SIG-M5 treated with dmso at 0.1 percent for 504 hours (cell line): Measurements from ENCODE around the gene ALKBH5.
"Not testable (repeated sequence)": the region's sequence is repeated elsewhere in the genome, so short reads cannot be mapped to it uniquely, and the experiment has no call there.

ENCODE experiments used
- DNase-seq: peaks from one replicate; lab custom pipeline; 2025; ENCODE audit not compliant: unreplicated experiment; lab: John Stamatoyannopoulos, UW

The ALKBH5 gene

GRCh38 chr17:18216906-18217305, 33.3 kb downstream of the ALKBH5 start:
- DNase-seq = not testable (repeated sequence)

GRCh38 chr17:18217412-18218015, 33.9 kb downstream of the ALKBH5 start:
- DNase-seq = peak; percentile 21

- no peak for DNase-seq
Measured at GRCh38 chr17:18218756-18219415, 35.3 kb downstream of the ALKBH5 start.

- no peak for DNase-seq
Measured at GRCh38 chr17:18224053-18224386, 40.4 kb downstream of the ALKBH5 start.

GRCh38 chr17:18224387-18225120, 40.9 kb downstream of the ALKBH5 start:
- DNase-seq = no peak

- DNase-seq = peak; percentile 83
Measured at GRCh38 chr17:18225121-18225641, 41.6 kb downstream of the ALKBH5 start, which contains the start of gene LLGL1. LLGL1 (plus strand) TSS chr17:18225635; CDS start chr17:18225683, 48 bp downstream.

GRCh38 chr17:18225642-18226283, 42.1 kb downstream of the ALKBH5 start:
- no peak for DNase-seq

GRCh38 chr17:18226284-18226945, 42.8 kb downstream of the ALKBH5 start:
- no peak for DNase-seq

GRCh38 chr17:18227635-18228034, 44.0 kb downstream of the ALKBH5 start:
- DNase-seq = no peak

GRCh38 chr17:18228176-18228682, 44.6 kb downstream of the ALKBH5 start:
- DNase-seq = no peak

GRCh38 chr17:18229254-18229653, 45.6 kb downstream of the ALKBH5 start:
- no peak for DNase-seq

- DNase-seq = no peak
Measured at GRCh38 chr17:18229771-18230170, 46.1 kb downstream of the ALKBH5 start.

- DNase-seq = no peak
Measured at GRCh38 chr17:18230288-18231141, 46.9 kb downstream of the ALKBH5 start.

GRCh38 chr17:18231164-18231563, 47.5 kb downstream of the ALKBH5 start:
- DNase-seq = no peak

- no peak for DNase-seq
Measured at GRCh38 chr17:18233803-18234518, 50.3 kb downstream of the ALKBH5 start.

GRCh38 chr17:18234853-18235380, 51.3 kb downstream of the ALKBH5 start:
- DNase-seq = no peak

GRCh38 chr17:18235743-18236256, 52.2 kb downstream of the ALKBH5 start:
- DNase-seq = no peak

- no peak for DNase-seq
Measured at GRCh38 chr17:18236494-18236893, 52.9 kb downstream of the ALKBH5 start.

- no peak for DNase-seq
Measured at GRCh38 chr17:18237461-18237860, 53.8 kb downstream of the ALKBH5 start.
